Smooth muscle cell (in vitro differentiated cells): ENCODE measurements around the gene FANCB. TPM values are rescaled to one million over a fixed set of nuclear protein-coding genes. Genes with fewer than 3 reads are reported as not detected.

Source experiments
- DNase-seq: peaks from one replicate; lab custom pipeline; 2025; ENCODE audit not compliant: unreplicated experiment; lab: John Stamatoyannopoulos, UW
- H2AFZ ChIP-seq: fragments of 200-600 bp; sonication (generic); 2 replicates; pipeline ENCODE4 v1.6.0; 2016; ENCODE audit warnings: antibody characterized with exemption, low read depth, mild to moderate bottlenecking
- H3F3A ChIP-seq: fragments of 200-600 bp; sonication (generic); 2 replicates; pipeline ENCODE4 v1.6.0; 2017; ENCODE audit warnings: antibody characterized with exemption, low read depth
- H3K27ac ChIP-seq: fragments of 200-600 bp; sonication (generic); 2 replicates; pipeline ENCODE4 v1.5.1; 2016; ENCODE audit warnings: low read depth, mild to moderate bottlenecking
- H3K27me3 ChIP-seq: fragments of 200-600 bp; sonication (generic); 2 replicates; pipeline ENCODE4 v1.6.1; 2016; ENCODE audit warnings: low read depth, mild to moderate bottlenecking
- H3K36me3 ChIP-seq: fragments of 200-600 bp; sonication (generic); 2 replicates; pipeline ENCODE4 v1.5.1; 2016; ENCODE audit warnings: low read depth
- H3K4me1 ChIP-seq: fragments of 200-600 bp; sonication (generic); 2 replicates; pipeline ENCODE4 v1.5.1; 2016; ENCODE audit warnings: low read depth
- H3K4me2 ChIP-seq: fragments of 200-600 bp; sonication (generic); 2 replicates; pipeline ENCODE4 v1.6.0; 2016; ENCODE audit warnings: mild to moderate bottlenecking
- H3K4me3 ChIP-seq: fragments of 200-600 bp; sonication (generic); 2 replicates; pipeline ENCODE4 v1.5.1; 2016; ENCODE audit warnings: mild to moderate bottlenecking
- H3K79me2 ChIP-seq: fragments of 200-600 bp; sonication (generic); 2 replicates; pipeline ENCODE4 v1.6.0; 2016; ENCODE audit warnings: low read depth, mild to moderate bottlenecking
- H3K9ac ChIP-seq: fragments of 200-600 bp; sonication (generic); 2 replicates; pipeline ENCODE4 v1.6.0; 2016; ENCODE audit warnings: low read depth
- H3K9me3 ChIP-seq: fragments of 200-600 bp; sonication (generic); replicated peaks from 2 replicates; pipeline ENCODE4 v1.5.1; 2016; ENCODE audit warnings: low read depth
- H4K20me1 ChIP-seq: fragments of 200-600 bp; sonication (generic); 2 replicates; pipeline ENCODE4 v1.6.0; 2016; ENCODE audit warnings: low read depth
- CTCF ChIP-seq: fragments of 200-600 bp; sonication (generic); IDR thresholded peaks from 2 replicates; pipeline ENCODE4 v1.5.1; 2017; ENCODE audit warnings: borderline replicate concordance, mild to moderate bottlenecking, antibody characterized with exemption; ENCODE audit not compliant: insufficient read depth, poor library complexity, severe bottlenecking
- WGBS: methylation state at CpG from one replicate; pipeline ENCODE4 v1.1.7; 2016; ENCODE audit warnings: low lambda C conversion rate; 5-methylcytosine and 5-hydroxymethylcytosine counted together
- polyA plus RNA-seq: library from polyadenylated mRNA; unstranded; fragments of >200 nt; fragmentation: Nextera tagmentation; extraction: Ambion mirVana; gene quantifications from 2 replicates; pipeline ENCODE4 v1.2.1, GENCODE V29; 2016
- total RNA-seq: library from RNA; depleted of rRNA; stranded (reverse); fragments of >200 nt; gene quantifications from 2 replicates; pipeline ENCODE4 v1.2.3, GENCODE V29; 2014

The FANCB gene
- total and polyA plus RNA-seq, 2 experiments from 2014 or later: 2.0 to 7.6 TPM

DNA sequence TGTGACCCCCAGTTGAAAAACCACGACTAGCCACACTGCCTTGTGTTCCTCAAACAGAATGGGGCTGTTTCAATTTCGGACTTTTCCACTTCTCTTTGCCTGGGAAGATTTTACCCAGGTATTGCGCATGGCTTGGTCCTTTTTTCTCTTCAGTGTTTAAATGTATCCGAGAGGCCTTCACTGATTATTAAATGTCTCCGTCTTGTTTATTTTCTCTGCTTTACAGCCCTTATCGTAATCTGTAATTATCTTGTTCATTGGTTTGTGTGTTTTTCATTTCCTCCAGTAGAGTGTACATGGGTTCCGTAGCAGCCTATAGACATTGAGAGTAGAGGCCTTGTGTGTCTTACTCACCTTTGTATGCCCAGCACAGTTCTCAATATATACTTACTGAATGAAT, 2.8 kb upstream of the FANCB start:
- no peaks in the 10 kb centered on the region for H3F3A ChIP-seq
- no peaks in the 10 kb centered on the region for H3K27me3 ChIP-seq
- no peak overlapping the region for H3K4me2 ChIP-seq
- WGBS: 79% methylated on average over 7 of the region's 7 CpGs
- no peak for TF ChIP-seq CTCF
- peaks cover 9% of the 10 kb centered on the region for H3K79me2 ChIP-seq
- no peak overlapping the region for H3K4me3 ChIP-seq
- H3K9me3 ChIP-seq: no peaks in the 10 kb centered on the region
- H4K20me1 ChIP-seq: no peaks in the 10 kb centered on the region
- H3K9ac ChIP-seq: no peak overlapping the region
- H3K36me3 ChIP-seq: no peaks in the 10 kb centered on the region
- H2AFZ ChIP-seq: no peak overlapping the region
- H3K4me1 ChIP-seq: peaks cover 4% of the 10 kb centered on the region
- no peak for DNase-seq
- no peak overlapping the region for H3K27ac ChIP-seq

DNA sequence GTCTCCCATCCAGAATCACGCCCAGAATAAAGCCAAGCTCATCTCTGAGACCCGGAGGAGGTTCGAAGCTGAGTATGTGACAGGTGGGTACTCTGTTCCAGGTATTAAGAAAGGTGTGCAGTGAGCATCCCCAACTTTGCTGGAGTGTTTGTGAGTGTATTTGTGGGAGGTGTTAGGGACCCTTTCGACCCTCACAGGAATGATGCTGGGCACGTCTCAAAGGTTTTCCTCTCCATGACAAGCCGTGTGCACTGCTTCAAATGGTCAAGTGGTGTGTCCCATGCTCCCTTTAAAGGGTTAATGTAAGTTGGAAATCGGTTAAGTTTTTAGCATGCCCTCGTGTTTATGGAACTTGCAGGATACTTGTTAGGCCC, 794 bp upstream of the FANCB start:
- Histone ChIP-seq H3K4me1 (peaks cover 4% of the 10 kb centered on the region), H3K4me2 (peak overlapping the region; percentile 81), H4K20me1 (no peaks in the 10 kb centered on the region), H2AFZ (peak overlapping the region; percentile 59), H3K27ac (peak overlapping the region; percentile 20), H3K9me3 (no peaks in the 10 kb centered on the region), H3K9ac (peak overlapping the region; percentile 72), H3K4me3 (peak overlapping the region; percentile 70), H3K27me3 (no peaks in the 10 kb centered on the region), H3F3A (no peaks in the 10 kb centered on the region), H3K36me3 (no peaks in the 10 kb centered on the region), H3K79me2 (peaks cover 6% of the 10 kb centered on the region)
- 38% methylated on average over 8 of the region's 8 CpGs for WGBS
- no peak for DNase-seq
- TF ChIP-seq CTCF: no peak

DNA sequence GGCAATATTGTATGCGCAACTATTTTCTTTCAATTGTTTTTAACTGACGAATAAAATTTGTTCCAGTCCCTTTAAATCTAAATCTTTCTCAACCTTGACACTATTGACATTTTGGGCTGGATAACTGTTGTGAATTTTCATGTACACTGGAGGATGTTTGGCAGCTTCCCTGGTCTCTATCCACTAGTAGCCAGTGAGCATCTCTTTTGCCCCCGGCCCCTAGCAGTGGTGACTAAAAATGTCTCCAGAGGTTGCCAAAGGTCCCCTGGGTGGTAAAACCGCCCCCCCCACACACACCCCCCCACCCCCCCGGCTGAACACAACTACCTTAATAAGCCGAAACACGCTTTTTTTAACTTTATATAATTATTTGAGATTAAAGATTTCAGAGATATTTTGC, 514 bp downstream of the FANCB start:
- Histone ChIP-seq H3K36me3 (no peaks in the 10 kb centered on the region), H3K4me2 (peak overlapping the region; percentile 81), H3K27me3 (no peaks in the 10 kb centered on the region), H3K4me3 (peak overlapping the region; percentile 57), H3K27ac (no peak overlapping the region), H2AFZ (no peak overlapping the region), H3K9me3 (no peaks in the 10 kb centered on the region), H3K9ac (no peak overlapping the region), H3K4me1 (peaks cover 4% of the 10 kb centered on the region), H4K20me1 (no peaks in the 10 kb centered on the region), H3F3A (no peaks in the 10 kb centered on the region), H3K79me2 (peaks cover 13% of the 10 kb centered on the region)
- no peak for TF ChIP-seq CTCF
- 37% methylated on average over 7 of the region's 7 CpGs for WGBS
- no peak for DNase-seq

DNA sequence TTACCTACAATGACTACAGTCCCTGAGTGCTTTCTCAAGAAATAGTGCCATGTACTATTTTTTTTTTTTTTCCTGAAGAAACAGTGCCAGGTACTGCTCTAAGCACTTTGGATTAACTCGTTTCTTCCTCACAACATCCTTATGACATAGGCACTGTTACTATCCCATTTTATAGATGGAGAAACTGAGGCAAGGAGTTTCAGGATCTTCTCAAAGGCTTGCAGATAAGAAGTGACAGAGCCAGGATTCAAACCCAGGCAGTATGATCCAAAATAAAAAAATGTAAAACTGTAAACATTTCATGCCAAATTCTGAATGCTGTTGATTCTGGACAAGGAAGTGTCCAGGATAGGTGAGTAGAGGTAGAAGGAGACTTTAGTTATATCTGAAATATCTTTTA, 1.1 kb downstream of the FANCB start:
- Histone ChIP-seq H3K4me2 (peak overlapping the region; percentile 81), H3K9ac (no peak overlapping the region), H3K4me1 (peaks cover 4% of the 10 kb centered on the region), H2AFZ (no peak overlapping the region), H3K4me3 (peak overlapping the region; percentile 57), H3F3A (no peaks in the 10 kb centered on the region), H3K79me2 (peaks cover 13% of the 10 kb centered on the region), H3K27me3 (no peaks in the 10 kb centered on the region), H3K27ac (no peak overlapping the region), H3K9me3 (peaks cover 4% of the 10 kb centered on the region), H3K36me3 (no peaks in the 10 kb centered on the region), H4K20me1 (no peaks in the 10 kb centered on the region)
- 73% methylated on average over 1 of the region's 1 CpG for WGBS
- no peak for TF ChIP-seq CTCF
- no peak for DNase-seq
